GM12878 (cell line): ENCODE measurements around the gene KIF5A. TPM values are rescaled to one million over a fixed set of nuclear protein-coding genes. Genes with fewer than 3 reads are reported as not detected.
A peak's percentile ranks its signal among the peaks of the same experiment; 100 is the strongest.

Experiments
- ATAC-seq: fragments of 200-7000 bp; cut with Tn5 transposase; 3 replicates; pipeline ENCODE4 v1.9.1; 2020; ENCODE audit warnings: mild to moderate bottlenecking, moderate library complexity
- BruUV-seq: library from RNA; stranded (reverse); fragments of 400-500 nt; replicated peaks from 2 replicates; lab custom pipeline; 2021; lab: Mats Ljungman, UMichigan
- CTCF ChIA-PET: fragments of 300-600 bp; sonication (Branson Sonifier 250); formaldehyde crosslinking; extraction: SDS; loops from one replicate; lab custom pipeline; 2021; ENCODE audit warnings: inconsistent platforms; lab: Yijun Ruan, JAX
- POLR2A ChIA-PET: fragments of 350-600 bp; formaldehyde crosslinking; extraction: SDS; loops from one replicate; lab custom pipeline; 2021; ENCODE audit warnings: inconsistent platforms; lab: Charles Lee
- RAD21 ChIA-PET: fragments of 300-600 bp; sonication (Branson Sonifier 250); formaldehyde crosslinking; loops from one replicate; lab custom pipeline; 2023; ENCODE audit warnings: antibody characterized with exemption; ENCODE audit not compliant: unreplicated experiment; lab: Charles Lee
- SMC1A ChIA-PET: fragments of 300-600 bp; sonication (Branson Sonifier 250); formaldehyde crosslinking; loops from one replicate; lab custom pipeline; 2023; ENCODE audit not compliant: unreplicated experiment, uncharacterized antibody; lab: Charles Lee
- DNase-seq: peaks from one replicate; pipeline ENCODE4 v3.0.0-alpha.2; 2011; ENCODE audit warnings: low read depth, low spot score
- FAIRE-seq: peaks from 3 replicates; lab custom pipeline; 2011; peaks lifted over from hg19 to GRCh38; lab: Jason Lieb, UNC
- H2AFZ ChIP-seq: 2 replicates; pipeline ENCODE4 v1.6.0; 2011; ENCODE audit warnings: low read depth, low read length, control low read depth; ENCODE audit not compliant: control insufficient read depth
- H3K27ac ChIP-seq: 2 replicates; pipeline ENCODE4 v1.5.1; 2011; ENCODE audit warnings: control low read depth; ENCODE audit not compliant: control insufficient read depth, insufficient read depth
- H3K27me3 ChIP-seq, 2 experiments: replicated peaks in 1 of 2; 2 replicates each; pipeline versions ENCODE4 v1.6.0 to v1.6.1; 2011; ENCODE audit warnings: low read length in 1 of 2; ENCODE audit not compliant: control insufficient read depth in 2 of 2, insufficient read depth in 2 of 2
- H3K36me3 ChIP-seq, 2 experiments: 2 replicates each; pipeline ENCODE4 v1.5.1; 2011; ENCODE audit warnings: low read length in 1 of 2; ENCODE audit not compliant: control insufficient read depth in 2 of 2, insufficient read depth in 2 of 2
- H3K4me1 ChIP-seq: 2 replicates; pipeline ENCODE4 v1.6.1; 2011; ENCODE audit warnings: mild to moderate bottlenecking, low read length, moderate library complexity, mixed read lengths; ENCODE audit not compliant: control insufficient read depth, insufficient read depth
- H3K4me2 ChIP-seq: 2 replicates; pipeline ENCODE4 v1.6.0; 2011; ENCODE audit warnings: control low read depth; ENCODE audit not compliant: control insufficient read depth, insufficient read depth
- H3K4me3 ChIP-seq: fragments of 200-600 bp; sonication (generic); 2 replicates; pipeline ENCODE4 v1.5.1; 2016
- H3K79me2 ChIP-seq: 2 replicates; pipeline ENCODE4 v1.6.0; 2011; ENCODE audit warnings: low read length; ENCODE audit not compliant: control insufficient read depth, insufficient read depth
- H3K9ac ChIP-seq: 2 replicates; pipeline ENCODE4 v1.8.0; 2011; ENCODE audit warnings: low read length, control low read depth, mixed read lengths; ENCODE audit not compliant: control insufficient read depth, insufficient read depth
- H3K9me3 ChIP-seq: replicated peaks from 3 replicates; pipeline ENCODE4 v1.5.1; 2011; ENCODE audit warnings: mild to moderate bottlenecking, low read length; ENCODE audit not compliant: control insufficient read depth, insufficient read depth
- H4K20me1 ChIP-seq: 2 replicates; pipeline ENCODE4 v1.6.0; 2011; ENCODE audit not compliant: control insufficient read depth, insufficient read depth
- BCL3 ChIP-seq: IDR thresholded peaks from 2 replicates; pipeline ENCODE4 v1.6.1; 2011; ENCODE audit warnings: borderline replicate concordance, low read depth, mild to moderate bottlenecking, moderate library complexity, low read length; ENCODE audit not compliant: insufficient read depth, poor library complexity, severe bottlenecking
- CBFB ChIP-seq: IDR thresholded peaks from 2 replicates; pipeline ENCODE4 v1.6.1; 2016; ENCODE audit warnings: antibody characterized with exemption, low read depth
- IKZF2 ChIP-seq, 2 experiments: fragments of 450-650 bp; IDR thresholded peaks; 2 replicates each; pipeline ENCODE4 v1.6.1; 2017; ENCODE audit warnings: mild to moderate bottlenecking in 2 of 2, moderate library complexity in 2 of 2
- KDM1A ChIP-seq: fragments of 200-600 bp; sonication (generic); IDR thresholded peaks from 2 replicates; pipeline ENCODE4 v1.6.1; 2016; ENCODE audit warnings: borderline replicate concordance
- MTA2 ChIP-seq: fragments of 450-650 bp; IDR thresholded peaks from 2 replicates; pipeline ENCODE4 v1.6.1; 2016; ENCODE audit warnings: low read depth, mild to moderate bottlenecking, moderate library complexity
- NFYB ChIP-seq: IDR thresholded peaks from 2 replicates; pipeline ENCODE4 v1.6.1; 2011; ENCODE audit warnings: low read depth, mild to moderate bottlenecking, low read length, improper control_type of control experiment, moderate library complexity; ENCODE audit not compliant: insufficient read depth
- POLR2AphosphoS5 ChIP-seq: IDR thresholded peaks from 2 replicates; pipeline ENCODE4 v1.6.1; 2011; ENCODE audit warnings: mild to moderate bottlenecking, low read length, inconsistent platforms
- RB1 ChIP-seq: fragments of 450-650 bp; formaldehyde crosslinking; IDR thresholded peaks from 2 replicates; pipeline ENCODE4 v1.6.1; 2017; ENCODE audit warnings: mild to moderate bottlenecking, borderline replicate concordance
- RFX5 ChIP-seq: IDR thresholded peaks from 2 replicates; pipeline ENCODE4 v1.6.1; 2011; ENCODE audit warnings: low read depth, low read length, improper control_type of control experiment
- SPI1 ChIP-seq: IDR thresholded peaks from 2 replicates; pipeline ENCODE4 v1.6.1; 2011; ENCODE audit warnings: low read depth, mild to moderate bottlenecking, low read length, moderate library complexity, borderline replicate concordance; ENCODE audit not compliant: insufficient read depth
- STAT3 ChIP-seq: IDR thresholded peaks from 2 replicates; pipeline ENCODE4 v1.6.1; 2011; ENCODE audit warnings: low read depth, low read length, improper control_type of control experiment
- USF2 ChIP-seq: IDR thresholded peaks from 2 replicates; pipeline ENCODE4 v1.6.1; 2011; ENCODE audit warnings: low read depth, low read length, improper control_type of control experiment, borderline replicate concordance
- YY1 ChIP-seq: IDR thresholded peaks from 2 replicates; pipeline ENCODE4 v1.6.1; 2011; ENCODE audit warnings: low read depth, mild to moderate bottlenecking, low read length
- ZNF24 ChIP-seq: fragments of 450-650 bp; IDR thresholded peaks from 2 replicates; pipeline ENCODE4 v1.6.1; 2017; ENCODE audit warnings: antibody characterized with exemption, mild to moderate bottlenecking
- WGBS: methylation state at CpG from one replicate; pipeline ENCODE4 v1.1.6; 2016; ENCODE audit warnings: low lambda C conversion rate; ENCODE audit not compliant: insufficient replicate concordance, insufficient coverage; ENCODE audit errors: missing lambda C conversion rate; 5-methylcytosine and 5-hydroxymethylcytosine counted together
- in situ Hi-C: fragments of 300-500 bp; cut with MboI; formaldehyde crosslinking; loops from 9 replicates; pipeline ENCODE4 v1.14.3; 2018; ENCODE audit warnings: mixed read lengths
- intact Hi-C: fragments of 100-400 bp; cut with micrococcal nuclease; formaldehyde crosslinking; loops from one replicate; pipeline ENCODE4 v1.14.2; 2022; ENCODE audit not compliant: unreplicated experiment
- polyA plus RNA-seq, 11 experiments: library from polyadenylated mRNA; depleted of rRNA in 4 of 11; unstranded in 6 of 11; stranded (reverse) in 5 of 11; fragments of >200 nt; fragmentation: Nextera tagmentation in 4 of 11; fragmentation: Illumina TruSeq in 1 of 11; extraction: Ambion mirVana in 4 of 11; extraction: Trizol in 1 of 11; gene quantifications; 1 replicate in 1 of 11; 2 replicates in 10 of 11; pipeline versions ENCODE4 v1.2.1 to v1.2.3, GENCODE V29; 2011 to 2016; ENCODE audit warnings: inconsistent platforms in 2 of 11, missing spikeins in 2 of 11, low read depth in 1 of 11
- total RNA-seq, 4 experiments: library from RNA; depleted of rRNA in 3 of 4; stranded (reverse); fragments of >200 nt in 3 of 4; fragmentation: Illumina TruSeq in 1 of 4; extraction: Trizol in 1 of 4; gene quantifications; 2 replicates each; pipeline versions ENCODE4 v1.2.1 to v1.2.3, GENCODE V29; 2013 to 2021
- TF ChIP-seq, protein P1 (sequence below): IDR thresholded peaks from 2 replicates; pipeline ENCODE4 v1.6.1; 2012; ENCODE audit warnings: low read depth, low read length, improper control_type of control experiment
- TF ChIP-seq, protein P2 (sequence below): fragments of 450-650 bp; IDR thresholded peaks from 2 replicates; pipeline ENCODE4 v1.6.1; 2017; ENCODE audit warnings: low read depth, mild to moderate bottlenecking, moderate library complexity

Gene KIF5A
- total and polyA plus RNA-seq, 10 of the 15 experiments (the other 5 are each of a cell fraction or from before 2014, with no cell fraction given): 0.35 to 2.9 (median 0.97) TPM

DNA sequence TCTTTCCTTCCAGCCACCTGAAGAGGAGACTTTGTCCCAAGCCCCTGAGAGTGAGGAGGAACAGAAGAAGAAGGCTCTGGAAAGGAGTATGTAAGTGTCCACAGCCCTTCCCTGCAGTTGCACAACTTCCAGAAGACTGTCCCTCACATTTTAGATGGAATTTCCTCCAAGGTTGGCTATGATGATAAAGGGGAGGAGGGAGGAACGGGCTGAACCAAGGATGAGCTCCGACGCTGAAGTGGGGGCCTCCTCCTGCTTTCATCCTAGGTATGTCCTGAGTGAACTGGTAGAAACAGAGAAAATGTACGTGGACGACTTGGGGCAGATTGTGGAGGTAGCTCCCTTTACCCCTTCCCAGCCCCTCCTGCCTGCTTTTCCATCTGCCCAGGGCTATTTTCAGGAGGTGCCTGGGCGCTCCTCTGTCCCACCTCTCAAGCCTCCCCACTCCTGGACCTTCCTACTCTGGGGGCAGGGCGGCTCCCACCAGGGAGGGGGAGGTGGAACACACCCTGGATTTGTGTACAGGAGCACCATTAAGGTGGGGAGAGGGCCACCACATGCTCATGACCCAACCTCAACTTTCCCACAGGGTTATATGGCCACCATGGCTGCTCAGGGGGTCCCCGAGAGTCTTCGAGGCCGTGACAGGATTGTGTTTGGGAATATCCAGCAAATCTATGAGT lies 63.7 kb downstream of the KIF5A start:
- no peak overlapping the region for H3K4me3 ChIP-seq
- TF ChIP-seq, protein P1, sequence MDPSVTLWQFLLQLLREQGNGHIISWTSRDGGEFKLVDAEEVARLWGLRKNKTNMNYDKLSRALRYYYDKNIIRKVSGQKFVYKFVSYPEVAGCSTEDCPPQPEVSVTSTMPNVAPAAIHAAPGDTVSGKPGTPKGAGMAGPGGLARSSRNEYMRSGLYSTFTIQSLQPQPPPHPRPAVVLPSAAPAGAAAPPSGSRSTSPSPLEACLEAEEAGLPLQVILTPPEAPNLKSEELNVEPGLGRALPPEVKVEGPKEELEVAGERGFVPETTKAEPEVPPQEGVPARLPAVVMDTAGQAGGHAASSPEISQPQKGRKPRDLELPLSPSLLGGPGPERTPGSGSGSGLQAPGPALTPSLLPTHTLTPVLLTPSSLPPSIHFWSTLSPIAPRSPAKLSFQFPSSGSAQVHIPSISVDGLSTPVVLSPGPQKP: no peak
- no peak for TF ChIP-seq USF2
- TF ChIP-seq, protein P2, sequence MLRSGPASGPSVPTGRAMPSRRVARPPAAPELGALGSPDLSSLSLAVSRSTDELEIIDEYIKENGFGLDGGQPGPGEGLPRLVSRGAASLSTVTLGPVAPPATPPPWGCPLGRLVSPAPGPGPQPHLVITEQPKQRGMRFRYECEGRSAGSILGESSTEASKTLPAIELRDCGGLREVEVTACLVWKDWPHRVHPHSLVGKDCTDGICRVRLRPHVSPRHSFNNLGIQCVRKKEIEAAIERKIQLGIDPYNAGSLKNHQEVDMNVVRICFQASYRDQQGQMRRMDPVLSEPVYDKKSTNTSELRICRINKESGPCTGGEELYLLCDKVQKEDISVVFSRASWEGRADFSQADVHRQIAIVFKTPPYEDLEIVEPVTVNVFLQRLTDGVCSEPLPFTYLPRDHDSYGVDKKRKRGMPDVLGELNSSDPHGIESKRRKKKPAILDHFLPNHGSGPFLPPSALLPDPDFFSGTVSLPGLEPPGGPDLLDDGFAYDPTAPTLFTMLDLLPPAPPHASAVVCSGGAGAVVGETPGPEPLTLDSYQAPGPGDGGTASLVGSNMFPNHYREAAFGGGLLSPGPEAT: no peak
- TF ChIP-seq BCL3: no peak
- TF ChIP-seq IKZF2 (IDR thresholded peaks at IDR 0.05): no peak
- TF ChIP-seq POLR2AphosphoS5: no peak
- no peak for TF ChIP-seq RFX5
- TF ChIP-seq MTA2: no peak
- TF ChIP-seq YY1: no peak
- TF ChIP-seq CBFB: no peak
- no peak for TF ChIP-seq STAT3
- TF ChIP-seq KDM1A: no peak
- TF ChIP-seq NFYB: no peak
- no peak for TF ChIP-seq ZNF24
- TF ChIP-seq SPI1: no peak
- no peak for TF ChIP-seq RB1
- RAD21 ChIA-PET: interaction anchor here (0.6 to 2.3 kb wide), 12 partner anchors 7 to 184 kb away, joined by 3 to 16 read pairs (median 3); partner anchors contain the start of genes GLI1 and PIP4K2C
- WGBS: 52% methylated on average over 10 of the region's 10 CpGs
- CTCF ChIA-PET: interaction anchor here (0.9 to 5.1 kb wide), 15 partner anchors 8 to 399 kb away, joined by 3 to 49 read pairs (median 4); partner anchors contain the start of gene GLI1
- intact Hi-C loops (no loop called here), in situ Hi-C loops (no loop called here)
- BruUV-seq: no TSS peak
- POLR2A ChIA-PET: interaction anchor here (0.6 to 2.9 kb wide), 9 partner anchors 9 to 159 kb away, joined by 3 to 13 read pairs (median 4); partner anchors contain the start of genes DTX3 and EEF1AKMT3
- H4K20me1 ChIP-seq: no peaks in the 10 kb centered on the region
- ATAC-seq: no peak
- FAIRE-seq: no peak
- no peak overlapping the region for H3K27ac ChIP-seq
- peaks cover 10% of the 10 kb centered on the region for H3K4me1 ChIP-seq
- H3K79me2 ChIP-seq: no peaks in the 10 kb centered on the region
- no peak overlapping the region for H3K9ac ChIP-seq
- SMC1A ChIA-PET: interaction anchor here (1.1 to 1.6 kb wide), 7 partner anchors 8 to 155 kb away, joined by 3 to 15 read pairs (median 5); partner anchors contain the start of gene PIP4K2C
- H3K36me3 ChIP-seq: no peaks in the 10 kb centered on the region; a peak in 1 of 4 replicates
- peak overlapping the region; percentile 46; the same call in 1 of the 2 replicates for H3K4me2 ChIP-seq
- H2AFZ ChIP-seq: no peak overlapping the region; the same call in 1 of the 2 replicates
- no peaks in the 10 kb centered on the region for H3K9me3 ChIP-seq
- H3K27me3 ChIP-seq: no peaks in the 10 kb centered on the region; a peak in 1 of 4 replicates
- no peak for DNase-seq
